ENCODE measurements around the gene SELENOM.
A peak's percentile ranks its signal among the peaks of the same experiment; 100 is the strongest.
"Not testable (repeated sequence)": the region's sequence is repeated elsewhere in the genome, so short reads cannot be mapped to it uniquely, and the experiment has no call there.

The SELENOM gene

GRCh38 chr22:31064369-31064768 lies 43.0 kb downstream of the SELENOM start:
- Histone ChIP-seq H2BK15ac (replicated peaks; ENCODE audit: low read depth) (no peak overlapping the region), H3K9ac (ENCODE audit: low read length) (no peak overlapping the region), H4K8ac (ENCODE audit: low read depth, low read length) (no peak overlapping the region), H3K27me3 (ENCODE audit: insufficient read depth, low read length, poor library complexity) (no peaks in the 10 kb centered on the region), H2AK5ac (ENCODE audit: low read length) (no peak overlapping the region), H2BK5ac (ENCODE audit: low read length) (no peak overlapping the region), H3K79me1 (ENCODE audit: low read length) (no peaks in the 10 kb centered on the region), H3K36me3 (ENCODE audit: control insufficient read depth, insufficient read depth, low read length) (no peaks in the 10 kb centered on the region), H3K4me3 (ENCODE audit: low read length) (no peak overlapping the region), H3K23ac (ENCODE audit: low read length) (no peak overlapping the region), H4K5ac (ENCODE audit: low read length) (no peak overlapping the region), H3K4ac (ENCODE audit: low read depth, low read length) (no peak overlapping the region), H3K56ac (ENCODE audit: low read length) (no peak overlapping the region), H3K18ac (ENCODE audit: low read length) (no peak overlapping the region), H3K79me2 (ENCODE audit: control insufficient read depth, insufficient read depth, low read length) (no peaks in the 10 kb centered on the region), H3K4me1 (ENCODE audit: control insufficient read depth, low read depth, low read length) (no peaks in the 10 kb centered on the region), H3K27ac (ENCODE audit: low read depth, low read length) (no peak overlapping the region), H2BK120ac (ENCODE audit: low read depth, low read length) (no peak overlapping the region), H3K4me2 (ENCODE audit: low read length) (no peak overlapping the region)
- no CpG with 5 or more reads among the region's 6 CpGs for WGBS (ENCODE audit: extremely low coverage, insufficient coverage, low lambda C conversion rate)
- DNase-seq: no peak

GRCh38 chr22:31062566-31063230 lies 44.7 kb downstream of the SELENOM start:
- H3K4ac ChIP-seq (ENCODE audit: low read depth, low read length): no peak overlapping the region
- no peak overlapping the region for H3K23ac ChIP-seq (ENCODE audit: low read length)
- no peak overlapping the region for H4K5ac ChIP-seq (ENCODE audit: low read length)
- no peak overlapping the region for H2BK120ac ChIP-seq (ENCODE audit: low read depth, low read length)
- H4K8ac ChIP-seq (ENCODE audit: low read depth, low read length): no peak overlapping the region
- no peak overlapping the region for H2BK15ac ChIP-seq (replicated peaks; ENCODE audit: low read depth)
- no peak overlapping the region for H3K18ac ChIP-seq (ENCODE audit: low read length)
- no peak overlapping the region for H2AK5ac ChIP-seq (ENCODE audit: low read length)
- no peak overlapping the region for H3K4me2 ChIP-seq (ENCODE audit: low read length)
- no peaks in the 10 kb centered on the region for H3K27me3 ChIP-seq (ENCODE audit: insufficient read depth, low read length, poor library complexity)
- no peak overlapping the region for H3K56ac ChIP-seq (ENCODE audit: low read length)
- no peaks in the 10 kb centered on the region for H3K36me3 ChIP-seq (ENCODE audit: control insufficient read depth, insufficient read depth, low read length)
- no peaks in the 10 kb centered on the region for H3K4me1 ChIP-seq (ENCODE audit: control insufficient read depth, low read depth, low read length)
- no peaks in the 10 kb centered on the region for H3K79me2 ChIP-seq (ENCODE audit: control insufficient read depth, insufficient read depth, low read length)
- no peak overlapping the region for H3K4me3 ChIP-seq (ENCODE audit: low read length)
- H3K9ac ChIP-seq (ENCODE audit: low read length): no peak overlapping the region
- DNase-seq: no peak
- WGBS (ENCODE audit: extremely low coverage, insufficient coverage, low lambda C conversion rate): no CpG with 5 or more reads among the region's 2 CpGs
- no peak overlapping the region for H3K27ac ChIP-seq (ENCODE audit: low read depth, low read length)
- no peak overlapping the region for H2BK5ac ChIP-seq (ENCODE audit: low read length)
- H3K79me1 ChIP-seq (ENCODE audit: low read length): no peaks in the 10 kb centered on the region

- not testable (repeated sequence) for H3K9ac ChIP-seq (ENCODE audit: low read length); H2BK15ac ChIP-seq (replicated peaks; ENCODE audit: low read depth); H3K4me2 ChIP-seq (ENCODE audit: low read length); H3K56ac ChIP-seq (ENCODE audit: low read length); H3K27ac ChIP-seq (ENCODE audit: low read depth, low read length); H2AK5ac ChIP-seq (ENCODE audit: low read length); H2BK120ac ChIP-seq (ENCODE audit: low read depth, low read length); DNase-seq; H4K8ac ChIP-seq (ENCODE audit: low read depth, low read length); H3K23ac ChIP-seq (ENCODE audit: low read length); H3K79me2 ChIP-seq (ENCODE audit: control insufficient read depth, insufficient read depth, low read length); H3K4me3 ChIP-seq (ENCODE audit: low read length); H2BK5ac ChIP-seq (ENCODE audit: low read length); H3K36me3 ChIP-seq (ENCODE audit: control insufficient read depth, insufficient read depth, low read length); H3K4ac ChIP-seq (ENCODE audit: low read depth, low read length); H3K79me1 ChIP-seq (ENCODE audit: low read length); H3K4me1 ChIP-seq (ENCODE audit: control insufficient read depth, low read depth, low read length); H3K18ac ChIP-seq (ENCODE audit: low read length); H3K27me3 ChIP-seq (ENCODE audit: insufficient read depth, low read length, poor library complexity); H4K5ac ChIP-seq (ENCODE audit: low read length)
- WGBS (ENCODE audit: extremely low coverage, insufficient coverage, low lambda C conversion rate): no CpG with 5 or more reads among the region's 6 CpGs
Measured at GRCh38 chr22:31059663-31060062, 47.7 kb downstream of the SELENOM start.

- Histone ChIP-seq H3K9ac (ENCODE audit: low read length) (no peak overlapping the region), H2AK5ac (ENCODE audit: low read length) (no peak overlapping the region), H3K27me3 (ENCODE audit: insufficient read depth, low read length, poor library complexity) (no peaks in the 10 kb centered on the region), H3K79me1 (ENCODE audit: low read length) (no peaks in the 10 kb centered on the region), H3K23ac (ENCODE audit: low read length) (no peak overlapping the region), H3K4ac (ENCODE audit: low read depth, low read length) (no peak overlapping the region), H3K4me2 (ENCODE audit: low read length) (no peak overlapping the region), H3K4me1 (ENCODE audit: control insufficient read depth, low read depth, low read length) (no peaks in the 10 kb centered on the region), H3K27ac (ENCODE audit: low read depth, low read length) (no peak overlapping the region), H3K4me3 (ENCODE audit: low read length) (no peak overlapping the region), H4K8ac (ENCODE audit: low read depth, low read length) (no peak overlapping the region), H2BK5ac (ENCODE audit: low read length) (no peak overlapping the region), H2BK120ac (ENCODE audit: low read depth, low read length) (no peak overlapping the region), H3K36me3 (ENCODE audit: control insufficient read depth, insufficient read depth, low read length) (no peaks in the 10 kb centered on the region), H3K79me2 (ENCODE audit: control insufficient read depth, insufficient read depth, low read length) (no peaks in the 10 kb centered on the region), H3K56ac (ENCODE audit: low read length) (no peak overlapping the region), H2BK15ac (replicated peaks; ENCODE audit: low read depth) (no peak overlapping the region), H4K5ac (ENCODE audit: low read length) (no peak overlapping the region), H3K18ac (ENCODE audit: low read length) (no peak overlapping the region)
- no CpG with 5 or more reads among the region's 5 CpGs for WGBS (ENCODE audit: extremely low coverage, insufficient coverage, low lambda C conversion rate)
- DNase-seq: no peak
Measured at GRCh38 chr22:31056986-31057599, 50.3 kb downstream of the SELENOM start.

- Histone ChIP-seq H3K36me3 (ENCODE audit: control insufficient read depth, insufficient read depth, low read length) (no peaks in the 10 kb centered on the region), H3K79me1 (ENCODE audit: low read length) (no peaks in the 10 kb centered on the region), H2BK5ac (ENCODE audit: low read length) (no peak overlapping the region), H3K4ac (ENCODE audit: low read depth, low read length) (no peak overlapping the region), H2BK15ac (replicated peaks; ENCODE audit: low read depth) (no peak overlapping the region), H4K5ac (ENCODE audit: low read length) (no peak overlapping the region), H2BK120ac (ENCODE audit: low read depth, low read length) (no peak overlapping the region), H3K27ac (ENCODE audit: low read depth, low read length) (no peak overlapping the region), H3K4me1 (ENCODE audit: control insufficient read depth, low read depth, low read length) (no peaks in the 10 kb centered on the region), H3K4me3 (ENCODE audit: low read length) (no peak overlapping the region), H3K27me3 (ENCODE audit: insufficient read depth, low read length, poor library complexity) (no peaks in the 10 kb centered on the region), H3K56ac (ENCODE audit: low read length) (no peak overlapping the region), H4K8ac (ENCODE audit: low read depth, low read length) (no peak overlapping the region), H3K18ac (ENCODE audit: low read length) (no peak overlapping the region), H3K23ac (ENCODE audit: low read length) (no peak overlapping the region), H3K79me2 (ENCODE audit: control insufficient read depth, insufficient read depth, low read length) (no peaks in the 10 kb centered on the region), H3K4me2 (ENCODE audit: low read length) (no peak overlapping the region), H3K9ac (ENCODE audit: low read length) (peak overlapping the region; percentile 24), H2AK5ac (ENCODE audit: low read length) (no peak overlapping the region)
- WGBS (ENCODE audit: extremely low coverage, insufficient coverage, low lambda C conversion rate): no CpG with 5 or more reads among the region's 13 CpGs
- DNase-seq: peak; percentile 86
Measured at GRCh38 chr22:31055635-31056159, 51.7 kb downstream of the SELENOM start.
